Dermis microvascular lymphatic vessel endothelial cell (primary cell): ENCODE data around the gene CAV1. TPM values are rescaled to one million over a fixed set of nuclear protein-coding genes. Genes with fewer than 3 reads are reported as not detected.

ENCODE experiments used
- total RNA-seq: library from RNA; depleted of rRNA; stranded (reverse); fragments of >200 nt; gene quantifications from 2 replicates; pipeline ENCODE4 v1.2.1, GENCODE V29; 2014

Gene CAV1
- total RNA-seq, 1 donor from 2014 or later = 1,184 TPM

Other genes starting within 250 kb of the CAV1 start
- gene CAV2, start 25.3 kb upstream of the CAV1 start, total RNA-seq = 155 and 161 TPM in 2 replicates
- gene MET, start 147.2 kb downstream of the CAV1 start, total RNA-seq = 36.8 and 43.0 TPM in 2 replicates